IMR-90 (cell line): ENCODE results near the gene POLR3GL.

ENCODE experiments used
- CEBPB ChIP-seq: IDR thresholded peaks from 2 replicates; pipeline ENCODE4 v1.6.1; 2012; ENCODE audit warnings: low read depth, low read length, improper control_type of control experiment
- CHD1 ChIP-seq: IDR thresholded peaks from 2 replicates; pipeline ENCODE4 v1.6.1; 2012; ENCODE audit warnings: low read depth, low read length, improper control_type of control experiment
- MAFK ChIP-seq: IDR thresholded peaks from 2 replicates; pipeline ENCODE4 v1.6.1; 2012; ENCODE audit warnings: low read depth, low read length, improper control_type of control experiment
- MAZ ChIP-seq: IDR thresholded peaks from 2 replicates; pipeline ENCODE4 v1.6.1; 2012; ENCODE audit warnings: low read depth, mild to moderate bottlenecking, low read length, improper control_type of control experiment, moderate library complexity, borderline replicate concordance
- POLR2A ChIP-seq: IDR thresholded peaks from 2 replicates; pipeline ENCODE4 v1.6.1; 2012; ENCODE audit warnings: mild to moderate bottlenecking, low read depth, low read length
- TF ChIP-seq, protein P1 (sequence below): conservative IDR thresholded peaks from 2 replicates; pipeline ENCODE4 v1.5.1; 2012; ENCODE audit warnings: mild to moderate bottlenecking, low read depth, low read length, improper control_type of control experiment

GRCh38 chr1:145977486-145978470 is 13.3 kb downstream of the POLR3GL start:
- TF ChIP-seq, protein P1, sequence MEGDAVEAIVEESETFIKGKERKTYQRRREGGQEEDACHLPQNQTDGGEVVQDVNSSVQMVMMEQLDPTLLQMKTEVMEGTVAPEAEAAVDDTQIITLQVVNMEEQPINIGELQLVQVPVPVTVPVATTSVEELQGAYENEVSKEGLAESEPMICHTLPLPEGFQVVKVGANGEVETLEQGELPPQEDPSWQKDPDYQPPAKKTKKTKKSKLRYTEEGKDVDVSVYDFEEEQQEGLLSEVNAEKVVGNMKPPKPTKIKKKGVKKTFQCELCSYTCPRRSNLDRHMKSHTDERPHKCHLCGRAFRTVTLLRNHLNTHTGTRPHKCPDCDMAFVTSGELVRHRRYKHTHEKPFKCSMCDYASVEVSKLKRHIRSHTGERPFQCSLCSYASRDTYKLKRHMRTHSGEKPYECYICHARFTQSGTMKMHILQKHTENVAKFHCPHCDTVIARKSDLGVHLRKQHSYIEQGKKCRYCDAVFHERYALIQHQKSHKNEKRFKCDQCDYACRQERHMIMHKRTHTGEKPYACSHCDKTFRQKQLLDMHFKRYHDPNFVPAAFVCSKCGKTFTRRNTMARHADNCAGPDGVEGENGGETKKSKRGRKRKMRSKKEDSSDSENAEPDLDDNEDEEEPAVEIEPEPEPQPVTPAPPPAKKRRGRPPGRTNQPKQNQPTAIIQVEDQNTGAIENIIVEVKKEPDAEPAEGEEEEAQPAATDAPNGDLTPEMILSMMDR, result peak; percentile 95
- no peak for TF ChIP-seq MAZ
- TF ChIP-seq CHD1, result no peak
- no peak for TF ChIP-seq POLR2A
- no peak for TF ChIP-seq CEBPB
- no peak for TF ChIP-seq MAFK
